ENCODE data around the gene GRID1.

GRID1 gene

GRCh38 chr10:85665681-85666080 lies 700.9 kb downstream of the GRID1 start:
- ATAC-seq = no peak

GRCh38 chr10:85665078-85665477 lies 701.5 kb downstream of the GRID1 start:
- ATAC-seq = no peak

- ATAC-seq = no peak
These were observed 705.5 kb downstream of the GRID1 start for GRCh38 chr10:85661123-85661522.

- ATAC-seq = no peak
These were observed 707.3 kb downstream of the GRID1 start for GRCh38 chr10:85659331-85659730.

GRCh38 chr10:85658518-85658917 lies 708.1 kb downstream of the GRID1 start:
- ATAC-seq = no peak

GRCh38 chr10:85657476-85658113 lies 709.0 kb downstream of the GRID1 start:
- no peak for ATAC-seq

GRCh38 chr10:85655411-85655810 lies 711.2 kb downstream of the GRID1 start:
- no peak for ATAC-seq

GRCh38 chr10:85651497-85651882 lies 715.1 kb downstream of the GRID1 start:
- no peak for ATAC-seq

GRCh38 chr10:85650791-85651496 lies 715.7 kb downstream of the GRID1 start:
- no peak for ATAC-seq

- ATAC-seq = no peak
These were observed 717.1 kb downstream of the GRID1 start for GRCh38 chr10:85649461-85649860.

GRCh38 chr10:85648279-85648754 lies 718.3 kb downstream of the GRID1 start:
- ATAC-seq = no peak

- no peak for ATAC-seq
These were observed 718.9 kb downstream of the GRID1 start for GRCh38 chr10:85647741-85648140.

GRCh38 chr10:85645926-85646711 lies 720.5 kb downstream of the GRID1 start:
- ATAC-seq = no peak

- ATAC-seq = no peak
These were observed 721.5 kb downstream of the GRID1 start for GRCh38 chr10:85645053-85645452.

- ATAC-seq = no peak
These were observed 722.6 kb downstream of the GRID1 start for GRCh38 chr10:85643845-85644525.

GRCh38 chr10:85643171-85643844 lies 723.3 kb downstream of the GRID1 start:
- ATAC-seq = no peak

GRCh38 chr10:85642421-85643170 lies 724.0 kb downstream of the GRID1 start:
- no peak for ATAC-seq

- ATAC-seq = no peak
These were observed 724.5 kb downstream of the GRID1 start for GRCh38 chr10:85642082-85642420.

GRCh38 chr10:85641479-85642009 lies 725.1 kb downstream of the GRID1 start:
- ATAC-seq = no peak

- ATAC-seq = no peak
These were observed 727.8 kb downstream of the GRID1 start for GRCh38 chr10:85638797-85639196.

- ATAC-seq = no peak
These were observed 730.9 kb downstream of the GRID1 start for GRCh38 chr10:85635650-85636049.

- ATAC-seq = no peak
These were observed 742.1 kb downstream of the GRID1 start for GRCh38 chr10:85624511-85624910.

Measured in activated CD4-positive, CD25-positive, alpha-beta regulatory T cell treated with anti-CD3 and anti-CD28 coated beads, Interleukin-2, amount 50 U/mL, for 24 hours (primary cell).